Measurements from ENCODE around the gene HMGXB3. TPM values are rescaled to one million over a fixed set of nuclear protein-coding genes. Genes with fewer than 3 reads are reported as not detected.

HMGXB3 gene
- total RNA-seq, 1 experiment from 2014 or later = 56.2 TPM

Other genes starting within 250 kb of the HMGXB3 start
- 0.33 TPM for gene PDE6A, start 55.9 kb upstream of the HMGXB3 start, total RNA-seq (2021; ENCODE audit: unreplicated experiment)
- 111 TPM for gene SLC26A2, start 40.0 kb upstream of the HMGXB3 start, total RNA-seq (2021; ENCODE audit: unreplicated experiment)
- gene TIGD6, start 85 bp upstream of the HMGXB3 start, total RNA-seq (2021; ENCODE audit: unreplicated experiment) = 7.1 TPM
- gene CSF1R, start 85.8 kb downstream of the HMGXB3 start, total RNA-seq (2021; ENCODE audit: unreplicated experiment) = 0.05 TPM
- 1.8 TPM for gene PDGFRB, start 155.1 kb downstream of the HMGXB3 start, total RNA-seq (2021; ENCODE audit: unreplicated experiment)
- gene CDX1, start 166.0 kb downstream of the HMGXB3 start, total RNA-seq (2021; ENCODE audit: unreplicated experiment) = not detected
- gene SLC6A7, start 189.3 kb downstream of the HMGXB3 start, total RNA-seq (2021; ENCODE audit: unreplicated experiment) = not detected